GM21515 (cell line): ENCODE data around the gene TSPAN33.
A peak's percentile ranks its signal among the peaks of the same experiment; 100 is the strongest.

Experiments
- ATAC-seq: cut with Tn5 transposase; IDR thresholded peaks from one replicate; pipeline ENCODE4 v1.9.1; 2021; ENCODE audit not compliant: unreplicated experiment

Gene TSPAN33

GRCh38 chr7:129134356-129134987 lies 10.0 kb upstream of the TSPAN33 start:
- ATAC-seq, result no peak

GRCh38 chr7:129136887-129137642 lies 7.4 kb upstream of the TSPAN33 start:
- peak; percentile 59 for ATAC-seq

GRCh38 chr7:129143724-129144094 lies 798 bp upstream of the TSPAN33 start:
- ATAC-seq, result no peak

- no peak for ATAC-seq
Observed at GRCh38 chr7:129144834-129145668, 544 bp downstream of the TSPAN33 start.

GRCh38 chr7:129146237-129146979 lies 1.9 kb downstream of the TSPAN33 start:
- peak; percentile 54 for ATAC-seq

- ATAC-seq, result no peak
Observed at GRCh38 chr7:129147731-129148130, 3.2 kb downstream of the TSPAN33 start.

GRCh38 chr7:129149511-129149910 lies 5.0 kb downstream of the TSPAN33 start:
- ATAC-seq, result no peak

GRCh38 chr7:129150199-129150996 lies 5.9 kb downstream of the TSPAN33 start:
- ATAC-seq, result no peak

- no peak for ATAC-seq
Observed at GRCh38 chr7:129157651-129158050, 13.1 kb downstream of the TSPAN33 start.

GRCh38 chr7:129159539-129159938 lies 15.0 kb downstream of the TSPAN33 start:
- no peak for ATAC-seq

GRCh38 chr7:129160161-129160905 lies 15.8 kb downstream of the TSPAN33 start:
- no peak for ATAC-seq

GRCh38 chr7:129161524-129162225 lies 17.2 kb downstream of the TSPAN33 start:
- ATAC-seq, result no peak

- ATAC-seq, result no peak
Observed at GRCh38 chr7:129162732-129163131, 18.2 kb downstream of the TSPAN33 start.

GRCh38 chr7:129163875-129164544 lies 19.5 kb downstream of the TSPAN33 start:
- ATAC-seq, result no peak

- ATAC-seq, result peak; percentile 52
Observed at GRCh38 chr7:129166745-129167144, 22.2 kb downstream of the TSPAN33 start.

GRCh38 chr7:129167817-129168216 lies 23.3 kb downstream of the TSPAN33 start:
- no peak for ATAC-seq

- ATAC-seq, result no peak
Observed at GRCh38 chr7:129168231-129169021, 23.9 kb downstream of the TSPAN33 start.
